ENCODE results near the gene UBE2O. TPM values are rescaled to one million over a fixed set of nuclear protein-coding genes. Genes with fewer than 3 reads are reported as not detected.

UBE2O gene
- polyA plus RNA-seq, 1 of the 3 experiments (the other 2 are of a cell fraction), result 25.4 TPM

GRCh38 chr17:76341301-76341700 lies 111.7 kb downstream of the UBE2O start:
- Histone ChIP-seq H3K79me2 (ENCODE audit: insufficient read depth) (peaks cover 58% of the 10 kb centered on the region), H3K9me3 (no peaks in the 10 kb centered on the region), H3K4me1 (ENCODE audit: control insufficient read depth in 1 of 2, insufficient read depth in 2 of 2, low read depth in 1 of 2, low read length in 1 of 2) (no peaks in the 10 kb centered on the region), H3K4me2 (no peak overlapping the region), H4K20me1 (ENCODE audit: insufficient read depth) (peaks cover 12% of the 10 kb centered on the region; the same call in 1 of the 2 replicates), H3K9ac (no peak overlapping the region), H2AFZ (ENCODE audit: low read depth) (no peak overlapping the region), H3F3A (replicated peaks; ENCODE audit: insufficient read depth) (no peaks in the 10 kb centered on the region), H3K27me3 (ENCODE audit: insufficient read depth) (no peaks in the 10 kb centered on the region), H3K27ac (ENCODE audit: low read depth in 2 of 2, low read length in 1 of 2) (no peak overlapping the region), H3K36me3 (replicated peaks in 1 of 2; ENCODE audit: control insufficient read depth in 1 of 2, insufficient read depth in 2 of 2, low read length in 1 of 2) (peaks cover 11 to 45% of the 10 kb centered on the region in 2 experiments), H3K4me3 (ENCODE audit: low read depth in 2 of 2, low read length in 1 of 2) (no peak overlapping the region), H3K9me2 (no peaks in the 10 kb centered on the region)
- ChIA-PET CTCF (interaction anchor here (1.1 to 3.4 kb wide), 3 partner anchors 39 to 108 kb away, joined by 3 to 20 read pairs (median 3); partner anchors contain the start of gene SPHK1), POLR2A (interaction anchor here (0.7 to 0.8 kb wide), 2 partner anchors 12 to 169 kb away, joined by 3 read pairs; partner anchors contain the start of gene PRPSAP1)
- TF ChIP-seq TAF1 (IDR thresholded peaks at IDR 0.05; ENCODE audit: borderline replicate concordance, low read depth, low read length), result no peak
- TF ChIP-seq SIN3A (IDR thresholded peaks at IDR 0.05; ENCODE audit: borderline replicate concordance, low read depth, low read length), result no peak
- TF ChIP-seq PBX3 (IDR thresholded peaks at IDR 0.05), result no peak
- no peak for TF ChIP-seq GATA2 (CRISPR knock-in tag; IDR thresholded peaks at IDR 0.05)
- TF ChIP-seq POLR2AphosphoS5 (IDR thresholded peaks at IDR 0.05; ENCODE audit: low read depth, low read length), result no peak
- TF ChIP-seq MXI1 (IDR thresholded peaks at IDR 0.05; ENCODE audit: low read depth, low read length), result no peak
- no peak for TF ChIP-seq RAD21 (IDR thresholded peaks at IDR 0.05; ENCODE audit: low read length)
- no peak for TF ChIP-seq CHD2 (IDR thresholded peaks at IDR 0.05; ENCODE audit: low read length, partially characterized antibody)
- no peak for TF ChIP-seq GABPA (IDR thresholded peaks at IDR 0.05; ENCODE audit: low read depth)
- TF ChIP-seq USF1 (IDR thresholded peaks at IDR 0.05; ENCODE audit: borderline replicate concordance, low read depth), result no peak
- no peak for TF ChIP-seq RXRA (IDR thresholded peaks at IDR 0.05; ENCODE audit: borderline replicate concordance, low read depth)
- TF ChIP-seq TCF12 (IDR thresholded peaks at IDR 0.05), result no peak
- WGBS (ENCODE audit: low lambda C conversion rate), result over 99% methylated on average over 6 of the region's 6 CpGs
- DNase-seq, result no peak

Other genes starting within 250 kb of the UBE2O start
- gene RNF157, start 212.7 kb downstream of the UBE2O start, polyA plus RNA-seq (2012; rRNA removed), result 5.2 TPM in 2 replicates
- gene UBALD2, start 187.8 kb downstream of the UBE2O start, polyA plus RNA-seq (2012; rRNA removed), result 16.7 and 27.0 TPM in 2 replicates
- 6.2 and 7.6 TPM in 2 replicates for gene QRICH2, start 144.9 kb downstream of the UBE2O start, polyA plus RNA-seq (2012; rRNA removed)
- gene PRPSAP1, start 99.2 kb downstream of the UBE2O start, polyA plus RNA-seq (2012; rRNA removed), result 118 and 125 TPM in 2 replicates
- 7.7 and 12.3 TPM in 2 replicates for gene SPHK1, start 68.5 kb downstream of the UBE2O start, polyA plus RNA-seq (2012; rRNA removed)
- gene AANAT, start 14.5 kb upstream of the UBE2O start, polyA plus RNA-seq (2012; rRNA removed), result 0.26 TPM in 1 of 2 replicates, not detected in the other
- 14.0 and 16.1 TPM in 2 replicates for gene RHBDF2, start 48.3 kb upstream of the UBE2O start, polyA plus RNA-seq (2012; rRNA removed)
- 1.7 and 3.7 TPM in 2 replicates for gene CYGB, start 84.6 kb upstream of the UBE2O start, polyA plus RNA-seq (2012; rRNA removed)
- 2.2 and 5.0 TPM in 2 replicates for gene PRCD, start 86.9 kb upstream of the UBE2O start, polyA plus RNA-seq (2012; rRNA removed)
- 0.57 and 0.94 TPM in 2 replicates for gene ST6GALNAC2, start 132.7 kb upstream of the UBE2O start, polyA plus RNA-seq (2012; rRNA removed)
- not detected in 2 replicates for gene ST6GALNAC1, start 190.6 kb upstream of the UBE2O start, polyA plus RNA-seq (2012; rRNA removed)

Measured in SK-N-SH (cell line).